T-helper 2 cell treated with Interferon-gamma antibody and Interleukin-4, amounts not matched to agents 100 ng/mL and 5 ng/mL, for 36 hours (primary cell): ENCODE data around the gene SLC26A9. TPM values are rescaled to one million over a fixed set of nuclear protein-coding genes. Genes with fewer than 3 reads are reported as not detected.
"Not testable (repeated sequence)": the region's sequence is repeated elsewhere in the genome, so short reads cannot be mapped to it uniquely, and the experiment has no call there.

Experiments used
- intact Hi-C: fragments of 100-400 bp; cut with micrococcal nuclease; formaldehyde crosslinking; loops from one replicate; pipeline ENCODE4 v1.15.1; 2023
- total RNA-seq: library from RNA; stranded (reverse); gene quantifications from 2 replicates; pipeline ENCODE4 v1.2.3, GENCODE V29; 2022

SLC26A9 gene
- total RNA-seq, 1 donor from 2014 or later, result not detected

DNA sequence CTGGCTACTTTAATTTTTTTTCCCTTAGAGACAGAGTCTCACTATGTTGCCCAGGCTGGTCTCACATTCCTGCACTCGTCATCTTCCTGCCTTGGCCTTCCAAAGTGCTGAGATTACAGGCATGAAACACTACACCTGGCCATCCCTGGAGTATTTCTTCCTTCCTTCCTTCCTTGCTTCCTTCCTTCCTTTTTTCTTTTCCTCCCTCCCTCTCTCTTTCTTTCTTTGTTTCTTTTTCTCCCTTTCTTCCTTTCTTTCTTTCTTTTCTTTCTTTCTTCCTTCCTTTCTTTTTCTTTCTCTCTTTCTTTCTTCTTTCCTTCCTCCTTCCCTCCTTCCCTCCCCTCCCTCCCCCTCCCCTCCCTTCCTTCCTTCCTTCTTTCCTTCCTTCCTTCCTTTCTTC is 46.9 kb downstream of the SLC26A9 start:
- intact Hi-C loops, result no loop called here

DNA sequence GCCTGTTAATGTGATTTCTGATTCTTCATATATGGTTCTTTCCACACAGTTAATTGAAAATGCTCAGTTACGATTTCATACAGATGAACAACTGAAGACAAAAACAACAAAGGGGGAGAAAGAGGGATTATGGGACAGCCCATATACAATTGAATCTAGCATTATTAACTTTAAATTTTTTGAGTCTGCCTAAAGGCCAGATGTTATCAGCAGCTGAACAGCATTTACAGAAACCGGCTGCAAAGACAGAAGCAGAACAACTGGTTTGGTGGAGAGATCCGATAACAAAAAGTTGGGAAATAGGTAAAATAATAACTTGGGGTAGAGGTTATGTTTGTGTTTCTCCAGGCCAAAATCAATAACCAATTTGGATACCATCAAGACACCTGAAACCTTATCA is 49.1 kb downstream of the SLC26A9 start:
- intact Hi-C loops, result not testable (repeated sequence)

DNA sequence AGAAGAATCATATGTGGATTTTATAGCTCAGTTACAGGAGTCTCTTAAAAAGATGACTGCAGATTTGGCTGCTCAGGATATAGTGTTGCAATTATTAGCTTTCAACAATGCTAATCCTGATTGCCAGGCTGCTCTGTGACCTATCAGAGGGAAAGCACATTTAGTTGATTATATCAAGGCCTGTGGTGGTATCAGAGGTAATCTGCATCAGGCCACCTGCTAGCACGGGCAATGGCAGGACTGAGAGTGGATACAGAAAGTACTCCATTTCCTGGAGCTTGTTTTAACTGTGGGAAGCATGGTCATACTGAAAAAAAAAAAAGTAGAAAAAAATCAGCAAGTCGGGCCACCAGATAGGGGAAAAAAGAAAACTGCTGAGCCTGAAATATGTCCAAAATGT is 51.1 kb downstream of the SLC26A9 start:
- intact Hi-C loops, result not testable (repeated sequence)

DNA sequence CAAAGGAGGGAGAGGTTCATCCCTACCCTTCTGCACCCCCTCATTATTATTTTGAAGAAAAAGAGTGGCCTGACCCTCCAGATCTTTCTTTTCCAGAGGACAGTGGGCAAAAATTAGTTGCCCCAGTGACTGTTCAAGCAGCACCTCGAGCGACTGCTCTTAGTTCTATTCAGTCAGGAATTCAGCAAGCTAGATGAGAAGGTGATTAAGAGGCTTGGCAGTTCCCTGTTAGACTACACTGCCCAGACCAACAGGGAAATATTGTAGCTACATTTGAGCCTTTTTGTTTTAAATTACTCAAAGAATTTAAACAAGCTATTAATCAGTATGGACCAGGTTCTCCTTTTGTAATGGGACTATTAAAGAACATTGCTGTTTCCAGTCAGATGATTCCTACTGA is 51.8 kb downstream of the SLC26A9 start:
- intact Hi-C loops, result not testable (repeated sequence)

DNA sequence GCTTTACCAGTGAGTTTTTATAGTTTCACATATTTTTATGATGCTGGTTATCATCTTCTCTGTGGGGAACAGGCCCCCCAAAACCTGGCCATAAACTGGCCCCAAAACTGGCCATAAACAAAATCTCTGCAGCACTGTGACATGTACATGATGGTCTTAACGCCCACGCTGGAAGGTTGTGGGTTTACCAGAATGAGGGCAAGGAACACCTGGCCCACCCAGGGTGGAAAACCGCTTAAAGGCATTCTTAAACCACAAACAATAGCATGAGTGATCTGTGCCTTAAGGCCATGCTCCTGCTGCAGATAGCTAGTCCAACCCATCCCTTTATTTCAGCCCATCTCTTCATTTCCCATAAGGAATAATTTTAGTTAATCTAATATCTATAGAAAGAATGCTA is 52.6 kb downstream of the SLC26A9 start:
- intact Hi-C loops, result not testable (repeated sequence)

DNA sequence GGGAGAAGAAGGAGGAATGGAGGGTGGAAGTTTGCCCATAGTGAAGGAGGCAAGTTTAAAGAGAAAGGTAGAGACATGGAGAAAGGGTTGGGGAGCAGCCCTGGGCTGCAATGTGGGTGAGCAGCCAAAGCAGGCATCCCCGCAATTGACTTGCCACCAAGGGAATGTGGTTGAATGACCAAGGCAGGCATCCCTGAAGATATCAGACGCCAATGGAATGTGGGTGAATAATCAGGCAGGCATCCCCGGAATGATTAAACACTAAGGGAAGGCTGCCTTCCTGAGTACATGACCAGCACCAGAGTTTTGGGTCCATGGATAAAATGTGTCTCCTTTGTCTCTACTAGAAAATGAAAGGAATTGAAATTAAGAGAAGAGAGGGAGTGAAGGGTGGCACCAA is 53.5 kb downstream of the SLC26A9 start:
- intact Hi-C loops, result not testable (repeated sequence)

DNA sequence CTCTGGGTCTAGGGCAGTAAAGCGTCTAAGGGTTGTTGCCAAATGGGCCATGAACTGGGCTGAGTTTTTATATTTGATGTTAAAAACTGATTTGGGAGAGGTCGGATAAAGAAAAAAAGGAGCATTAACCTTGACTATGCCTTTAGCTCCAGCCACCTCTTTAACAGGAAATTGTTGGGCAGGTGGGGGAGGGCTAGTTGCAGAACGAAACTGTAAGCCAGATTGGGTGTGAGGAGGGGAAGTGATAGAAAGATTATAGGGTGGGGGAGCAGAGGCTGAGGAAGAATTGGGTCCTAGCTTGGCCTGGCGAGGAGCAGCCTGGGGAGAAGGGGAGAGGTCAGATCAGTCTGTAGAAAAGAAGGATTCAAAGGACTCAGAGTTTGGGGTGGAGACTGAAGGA is 54.2 kb downstream of the SLC26A9 start:
- intact Hi-C loops, result not testable (repeated sequence)

DNA sequence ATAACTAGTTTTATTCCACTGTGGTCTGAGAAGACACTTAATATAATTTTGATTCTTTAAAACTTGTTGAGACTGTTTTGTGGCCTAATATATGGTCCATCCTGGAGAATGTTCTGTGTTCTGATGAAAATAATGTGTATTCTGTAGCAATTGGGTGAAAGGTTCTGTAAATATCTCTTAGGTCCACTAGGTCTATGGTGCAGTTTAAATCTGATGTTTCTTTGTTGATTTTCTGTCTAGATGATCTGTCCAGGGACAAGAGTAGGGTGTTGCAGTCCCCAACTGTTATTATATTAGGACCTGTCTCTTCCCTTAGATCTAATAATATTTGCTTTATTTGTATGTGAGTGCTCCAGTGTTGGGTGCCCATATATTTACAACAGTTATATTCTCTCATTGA is 59.5 kb downstream of the SLC26A9 start:
- intact Hi-C loops, result no loop called here

DNA sequence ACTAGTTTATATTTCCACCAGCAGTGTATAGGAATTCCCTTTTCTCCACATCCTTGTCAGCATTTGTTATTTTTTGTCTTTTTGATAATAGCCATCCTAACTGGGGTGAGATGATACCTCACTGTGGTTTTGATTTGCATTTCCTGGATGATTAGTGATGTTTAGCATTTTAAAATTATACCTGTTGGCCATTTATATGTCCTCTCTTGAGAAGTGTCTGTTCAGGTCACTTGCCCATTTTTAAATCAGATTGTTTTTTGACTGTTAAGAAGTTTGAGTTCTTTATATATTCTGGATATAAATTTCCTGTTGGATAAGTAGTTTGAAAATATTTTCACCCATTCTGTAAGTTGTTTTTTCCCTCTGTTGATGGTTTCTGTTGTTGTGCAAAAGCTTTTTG is 62.3 kb downstream of the SLC26A9 start:
- intact Hi-C loops, result no loop called here

DNA sequence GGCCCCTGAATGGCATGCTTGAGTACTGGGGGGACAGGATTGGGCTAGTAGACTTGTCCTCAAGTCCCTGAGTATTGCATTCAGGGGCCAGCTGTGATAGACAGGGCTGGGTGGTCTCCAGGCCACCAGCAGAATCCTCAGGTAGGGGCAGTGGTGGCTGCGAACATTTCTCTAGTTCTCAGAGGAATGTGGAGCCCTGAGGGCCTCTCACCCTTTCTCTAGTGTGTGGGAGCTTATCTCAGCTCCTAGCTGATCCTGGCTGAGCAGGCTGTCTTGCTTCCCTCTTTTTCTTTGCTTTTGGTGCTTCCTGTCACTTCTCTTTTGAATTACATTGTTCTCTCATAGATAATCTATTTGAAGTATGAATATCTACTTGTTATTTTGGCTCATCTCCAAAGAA is 63.3 kb downstream of the SLC26A9 start:
- intact Hi-C loops, result no loop called here

DNA sequence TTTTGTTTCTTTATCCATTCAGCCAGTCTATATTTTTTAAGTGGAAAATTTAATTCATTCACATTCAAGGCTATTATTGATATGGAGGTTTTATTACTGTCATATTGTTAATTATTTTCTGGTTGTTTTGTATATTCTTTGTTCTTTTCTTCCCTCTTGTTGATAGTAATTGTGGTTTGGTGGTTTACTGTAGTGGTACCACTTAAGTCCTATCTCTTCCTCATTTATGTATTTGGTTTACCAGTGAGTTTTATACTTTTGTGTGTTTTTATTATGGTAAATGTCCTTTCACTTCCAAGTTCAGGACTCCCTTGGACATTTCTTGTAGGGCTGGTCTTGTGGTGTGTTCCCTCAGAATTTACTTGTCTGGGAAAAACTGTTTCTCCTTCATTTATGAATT is 65.2 kb downstream of the SLC26A9 start:
- intact Hi-C loops, result no loop called here

DNA sequence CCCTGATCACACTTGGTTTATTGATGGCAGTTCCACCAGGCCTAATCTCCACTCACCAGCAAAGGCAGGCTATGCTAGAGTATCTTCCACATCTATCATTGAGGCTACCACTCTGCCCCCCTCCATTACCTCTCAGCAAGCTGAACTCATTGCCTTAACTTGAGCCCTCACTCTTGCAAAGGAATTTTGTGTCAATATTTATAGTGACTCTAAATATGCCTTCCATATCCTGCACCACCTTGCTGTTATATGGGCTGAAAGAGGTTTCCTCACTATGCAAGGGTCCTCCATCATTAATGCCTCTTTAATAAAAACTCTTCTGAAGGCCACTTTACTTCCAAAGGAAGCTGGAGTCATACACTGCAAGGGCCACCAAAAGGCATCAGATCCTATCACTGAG is 70.1 kb downstream of the SLC26A9 start:
- intact Hi-C loops, result not testable (repeated sequence)

DNA sequence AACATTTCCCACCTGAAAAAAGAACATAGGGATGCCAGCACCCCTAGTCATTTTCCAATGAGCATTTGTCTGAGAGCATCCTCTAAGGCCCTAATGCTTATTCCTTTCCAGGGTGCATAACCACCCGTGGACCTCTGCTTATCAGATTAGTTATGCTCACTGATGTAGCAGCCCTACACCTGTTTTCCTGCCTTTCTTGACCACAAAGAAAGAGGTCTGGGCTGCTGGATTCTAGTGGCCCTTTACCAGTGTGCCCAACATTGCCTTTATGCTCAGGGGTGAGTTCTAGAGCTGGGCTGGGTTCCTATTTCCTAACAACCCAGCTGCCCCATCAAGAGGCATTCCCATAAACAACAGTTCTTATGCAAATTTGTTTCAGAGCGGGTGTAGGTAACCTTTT is 73.0 kb downstream of the SLC26A9 start:
- intact Hi-C loops, result no loop called here

Other genes starting within 250 kb of the SLC26A9 start
- 188 and 191 TPM in 2 replicates for gene NUCKS1, start 193.3 kb downstream of the SLC26A9 start, total RNA-seq
- gene RAB29, start 168.0 kb downstream of the SLC26A9 start, total RNA-seq, result 42.1 and 44.9 TPM in 2 replicates
- 19.8 and 20.5 TPM in 2 replicates for gene SLC41A1, start 130.3 kb downstream of the SLC26A9 start, total RNA-seq
- gene PM20D1, start 93.3 kb downstream of the SLC26A9 start, total RNA-seq, result 1.0 and 1.2 TPM in 2 replicates
- not detected in 2 replicates for gene RAB7B, start 59.9 kb upstream of the SLC26A9 start, total RNA-seq
- gene CTSE, start 80.4 kb upstream of the SLC26A9 start, total RNA-seq, result not detected in 2 replicates
- gene RHEX, start 109.7 kb upstream of the SLC26A9 start, total RNA-seq, result not detected in 2 replicates
- not detected in 2 replicates for gene AVPR1B, start 173.9 kb upstream of the SLC26A9 start, total RNA-seq